Stimulated activated CD8-positive, alpha-beta memory T cell treated with anti-CD3 and anti-CD28 coated beads, Interleukin-2, amount 100 ng/mL, for 48 hours (primary cell): ENCODE results near the gene MAGED2.
"Not testable (repeated sequence)": the region's sequence is repeated elsewhere in the genome, so short reads cannot be mapped to it uniquely, and the experiment has no call there.

Experiments used
- DNase-seq, 2 donors: peaks; one replicate each; pipeline ENCODE4 v3.0.0-alpha.2; 2020; ENCODE audit warnings: low read depth in 2 of 2

MAGED2 gene

DNA sequence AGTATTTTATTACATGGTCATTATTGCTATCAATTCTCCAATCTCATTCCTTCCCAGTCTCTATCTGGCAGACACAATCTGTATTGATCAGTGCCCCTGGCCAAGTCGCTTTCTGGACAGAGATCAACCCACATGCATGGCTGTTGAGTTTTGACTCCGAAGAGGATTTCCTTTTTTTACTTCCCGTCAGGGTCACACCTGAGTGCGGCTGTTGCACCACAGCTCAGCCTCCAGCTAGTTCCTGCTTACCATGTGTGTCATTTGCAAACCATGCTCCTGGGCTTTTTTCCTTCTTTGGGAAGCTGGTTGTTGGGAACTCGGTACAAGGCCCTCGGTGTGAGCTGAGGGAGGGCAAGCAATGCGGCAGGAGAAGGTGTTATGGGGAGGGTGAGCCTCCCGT lies 11.7 kb downstream of the MAGED2 start:
- DNase-seq, result no peak

DNA sequence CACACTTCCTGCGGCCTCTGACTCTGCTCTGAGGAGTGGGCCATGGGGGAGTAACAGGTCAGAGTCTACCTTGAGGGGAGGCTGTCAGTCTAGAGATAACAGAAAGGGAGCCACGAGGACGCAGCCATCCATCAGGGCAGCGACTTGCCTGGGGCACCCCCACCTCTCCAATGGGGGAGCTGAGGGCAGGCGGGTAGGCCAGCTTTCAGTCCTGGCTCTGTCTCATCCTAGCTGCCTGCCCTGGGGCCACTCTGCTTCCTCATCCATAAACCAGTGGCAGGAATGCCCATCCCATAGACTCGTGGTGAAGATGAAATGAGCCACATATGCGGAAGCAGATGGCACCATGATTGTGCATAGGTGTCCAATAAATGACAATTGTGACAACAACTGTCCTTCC lies 13.2 kb downstream of the MAGED2 start:
- DNase-seq, result no peak

DNA sequence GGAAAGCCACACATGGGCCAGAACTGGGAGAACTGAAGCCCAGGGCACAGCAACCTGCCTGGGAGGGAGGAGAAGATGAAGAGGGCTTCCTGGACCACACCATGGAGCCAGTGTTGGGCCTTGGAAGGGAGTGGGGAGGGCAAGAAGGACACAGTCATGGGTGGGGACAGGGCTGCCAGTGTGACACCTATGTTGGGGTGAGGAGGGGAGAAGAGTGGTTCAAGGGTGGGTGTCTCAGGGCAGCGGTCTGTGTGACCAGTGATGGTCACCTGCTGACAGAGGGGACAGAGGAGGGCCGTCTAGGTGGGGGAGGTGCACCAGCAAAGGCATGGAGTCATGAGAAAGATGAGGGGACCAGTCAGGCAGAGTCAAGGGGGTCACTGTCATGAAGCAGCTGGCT lies 13.8 kb downstream of the MAGED2 start:
- DNase-seq, result no peak

- DNase-seq, result no peak
Observed at GRCh38 chrX:54824195-54824594, 16.6 kb downstream of the MAGED2 start.

DNA sequence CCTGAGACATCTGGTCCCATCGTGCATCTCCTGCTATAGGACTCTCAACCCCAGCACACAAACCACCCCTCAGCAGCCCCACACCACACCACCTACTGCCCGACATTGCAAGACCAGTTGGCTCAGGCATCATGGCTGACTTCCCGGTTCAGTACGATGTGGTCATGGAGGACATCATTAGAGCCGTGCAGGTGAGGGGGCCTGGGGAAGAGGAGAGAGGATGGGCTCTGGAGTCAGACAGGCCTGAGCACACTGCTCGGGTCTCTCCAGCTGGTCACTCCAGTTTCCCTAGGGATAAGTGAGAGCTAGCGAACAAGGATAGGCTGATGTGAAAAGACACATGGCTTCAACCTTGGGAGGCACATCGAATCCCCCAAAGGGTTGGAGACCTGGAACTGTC lies 17.2 kb downstream of the MAGED2 start:
- no peak for DNase-seq

DNA sequence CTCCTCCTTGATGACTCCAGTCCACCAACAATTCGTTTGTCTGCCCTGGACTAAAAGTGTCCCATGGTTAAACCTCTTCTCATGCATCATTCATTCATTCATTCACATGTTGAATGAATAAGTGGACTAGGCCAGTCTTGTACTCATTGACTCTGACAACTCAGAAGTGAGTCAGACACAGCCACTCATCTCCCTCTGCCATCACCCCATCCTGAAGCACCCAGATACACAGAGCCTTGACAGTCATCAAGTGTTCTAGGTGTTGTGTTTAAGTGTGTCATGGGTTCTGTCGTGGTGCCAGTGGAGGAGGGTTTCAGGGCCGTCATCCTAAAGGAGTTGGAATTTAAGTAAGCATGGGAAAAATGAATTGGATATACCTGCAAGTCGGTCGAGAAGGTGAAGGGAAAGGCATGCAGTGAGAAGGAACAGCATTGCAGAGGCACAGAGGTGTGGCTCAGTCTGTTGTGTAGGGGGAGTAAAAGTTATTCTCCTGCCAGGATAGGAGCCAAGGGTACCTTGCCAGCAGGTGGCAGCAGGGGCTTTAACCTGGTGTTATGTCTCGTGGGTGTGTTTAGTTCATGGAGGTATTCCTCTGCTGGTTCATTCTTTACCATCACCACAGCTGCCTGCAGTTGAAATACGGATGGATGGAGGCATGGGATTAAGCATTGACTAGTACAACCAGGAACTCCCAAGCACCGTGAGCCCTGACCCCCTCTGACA lies 18.3 kb downstream of the MAGED2 start:
- DNase-seq, result no peak

- no peak for DNase-seq
Observed at GRCh38 chrX:54826598-54826997, 19.1 kb downstream of the MAGED2 start.

DNA sequence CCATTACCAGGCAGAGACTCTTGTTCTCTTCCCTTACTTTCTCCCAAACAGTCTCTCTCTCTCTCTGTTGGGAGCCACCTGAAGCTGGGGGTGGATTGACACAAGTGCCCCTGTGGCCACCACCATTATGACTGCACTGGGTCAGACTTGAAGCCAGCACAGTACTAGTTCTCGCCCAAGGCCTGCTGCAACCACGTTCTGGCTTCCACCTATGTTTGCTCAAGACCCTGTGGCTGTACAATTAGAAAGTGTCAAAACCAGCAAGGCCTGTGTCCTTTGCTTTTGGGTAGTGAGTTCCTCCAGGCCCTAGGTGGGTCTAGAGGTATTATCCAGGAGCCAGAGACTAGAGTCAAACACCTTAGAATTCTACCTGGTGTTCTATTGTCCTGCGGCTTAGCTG lies 31.0 kb downstream of the MAGED2 start:
- DNase-seq, result no peak

GRCh38 chrX:54841184-54841874 lies 33.8 kb downstream of the MAGED2 start:
- DNase-seq, result not testable (repeated sequence)

- DNase-seq, result no peak
Observed at GRCh38 chrX:54842607-54843006, 35.1 kb downstream of the MAGED2 start.

DNA sequence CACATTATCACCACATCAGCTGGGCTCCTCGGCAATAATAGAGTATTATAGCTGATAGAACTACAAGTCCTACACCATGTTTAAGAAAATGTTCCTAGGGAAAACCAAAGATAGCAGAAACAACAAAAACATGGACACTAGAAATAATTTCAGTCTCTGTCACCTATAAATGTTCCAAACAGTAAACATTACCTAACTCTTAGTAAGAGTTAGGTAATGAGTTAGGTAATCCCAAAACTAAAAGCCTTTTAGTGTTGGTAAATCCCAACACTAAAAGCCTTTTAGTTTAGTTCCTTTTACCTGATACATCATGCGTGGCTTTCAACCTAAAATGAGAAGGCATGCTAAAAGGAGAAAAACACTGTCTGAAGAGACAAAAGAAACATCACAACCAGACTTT lies 35.5 kb downstream of the MAGED2 start:
- no peak for DNase-seq

DNA sequence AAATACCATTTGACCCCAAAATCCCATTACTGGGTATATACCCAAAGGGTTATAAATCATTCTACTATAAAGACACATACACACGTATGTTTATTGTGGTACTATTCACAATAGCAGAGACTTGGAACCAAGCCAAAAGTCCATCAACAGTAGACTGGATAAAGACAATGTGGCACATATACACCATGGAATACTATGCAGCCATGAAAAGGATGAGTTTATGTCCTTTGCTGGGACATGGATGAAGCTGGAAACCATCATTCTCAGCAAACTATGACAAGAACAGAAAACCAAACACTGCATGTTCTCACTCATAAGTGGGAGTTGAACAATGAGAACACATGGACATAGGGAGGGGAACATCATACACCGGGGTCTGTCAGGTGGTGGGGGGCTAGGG lies 40.2 kb downstream of the MAGED2 start:
- DNase-seq, result not testable (repeated sequence)

- DNase-seq, result no peak
Observed at GRCh38 chrX:54865208-54865607, 57.7 kb downstream of the MAGED2 start.
